ENCODE measurements around the gene BCAS3. TPM values are rescaled to one million over a fixed set of nuclear protein-coding genes. Genes with fewer than 3 reads are reported as not detected.
A peak's percentile ranks its signal among the peaks of the same experiment; 100 is the strongest.

The BCAS3 gene
- polyA plus RNA-seq, 1 donor from 2014 or later = 23.2 TPM

- no peak overlapping the region for H3K27ac Mint-ChIP-seq
- H3K27me3 Mint-ChIP-seq = no peaks in the 10 kb centered on the region
- H3K4me1 Mint-ChIP-seq = no peaks in the 10 kb centered on the region
- no peak overlapping the region for H3K4me3 Mint-ChIP-seq
- H3K9me3 Mint-ChIP-seq = peaks cover 0 to 3% (median 0%) of the 10 kb centered on the region in 3 donors
- peaks cover 8% of the 10 kb centered on the region for H3K36me3 Mint-ChIP-seq
Observed at GRCh38 chr17:61307905-61308886, 630.5 kb downstream of the BCAS3 start.

- Mint-ChIP-seq H3K4me1 (no peaks in the 10 kb centered on the region), H3K27me3 (no peaks in the 10 kb centered on the region), H3K27ac (no peak overlapping the region), H3K4me3 (no peak overlapping the region), H3K36me3 (peaks cover 2% of the 10 kb centered on the region), H3K9me3 (no peaks in the 10 kb centered on the region)
Observed at GRCh38 chr17:61309362-61310256, 632.0 kb downstream of the BCAS3 start.

GRCh38 chr17:61310590-61310989, 632.9 kb downstream of the BCAS3 start:
- no peaks in the 10 kb centered on the region for H3K9me3 Mint-ChIP-seq
- no peak overlapping the region for H3K4me3 Mint-ChIP-seq
- H3K36me3 Mint-ChIP-seq = peaks cover 6% of the 10 kb centered on the region
- H3K27ac Mint-ChIP-seq = no peak overlapping the region
- no peaks in the 10 kb centered on the region for H3K27me3 Mint-ChIP-seq
- H3K4me1 Mint-ChIP-seq = no peaks in the 10 kb centered on the region

- Mint-ChIP-seq H3K4me3 (no peak overlapping the region), H3K27me3 (no peaks in the 10 kb centered on the region), H3K4me1 (no peaks in the 10 kb centered on the region), H3K27ac (no peak overlapping the region), H3K36me3 (peaks cover 6% of the 10 kb centered on the region), H3K9me3 (no peaks in the 10 kb centered on the region)
Observed at GRCh38 chr17:61312406-61313295, 635.0 kb downstream of the BCAS3 start.

DNA sequence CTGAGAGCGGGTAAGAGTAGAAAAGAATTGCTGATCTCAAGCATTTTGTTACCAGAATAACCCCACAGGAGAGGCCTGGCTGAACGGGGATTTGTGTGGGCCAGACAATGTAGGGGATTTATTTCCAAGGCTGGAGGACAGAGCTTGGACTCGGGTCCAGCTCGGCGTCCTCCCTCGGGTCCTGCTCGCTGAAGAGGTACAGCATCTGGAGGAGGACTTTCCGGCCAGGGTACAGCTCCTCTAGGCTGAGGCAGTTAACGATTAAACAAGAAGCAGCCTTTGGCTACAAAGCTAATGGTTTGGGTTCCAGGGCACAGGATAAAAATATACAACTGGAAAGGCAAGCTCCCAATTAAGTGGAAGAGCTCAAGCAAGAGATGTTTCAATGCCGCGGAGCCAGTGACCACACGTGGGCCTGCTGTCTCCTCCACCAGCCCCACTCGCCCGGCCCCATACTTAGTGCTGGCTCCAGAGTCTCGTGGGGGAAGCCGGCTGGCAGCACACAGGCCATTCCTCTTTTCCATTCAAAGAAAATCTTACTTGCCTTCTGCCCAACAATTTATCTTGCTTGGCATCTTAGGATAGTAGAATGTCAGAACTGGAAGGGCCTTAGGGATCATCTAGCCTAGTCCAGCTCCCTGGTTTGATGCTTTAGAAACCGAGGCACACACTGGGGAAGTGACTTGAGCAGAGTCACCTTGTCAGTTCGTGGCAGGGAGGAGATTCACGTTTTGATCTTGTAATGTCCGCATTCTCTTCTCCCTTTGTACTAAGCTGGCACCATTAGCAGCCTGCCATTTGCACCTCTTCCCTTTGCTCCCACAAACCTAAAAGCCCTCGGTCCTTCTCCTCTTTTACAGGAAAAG, 636.0 kb downstream of the BCAS3 start:
- H3K4me3 Mint-ChIP-seq = no peak overlapping the region
- H3K4me1 Mint-ChIP-seq = peaks cover 0 to under 1% (median 0%) of the 10 kb centered on the region in 3 donors
- no peaks in the 10 kb centered on the region for H3K27me3 Mint-ChIP-seq
- no peaks in the 10 kb centered on the region for H3K9me3 Mint-ChIP-seq
- H3K27ac Mint-ChIP-seq = no peak overlapping the region
- peaks cover 6% of the 10 kb centered on the region for H3K36me3 Mint-ChIP-seq

DNA sequence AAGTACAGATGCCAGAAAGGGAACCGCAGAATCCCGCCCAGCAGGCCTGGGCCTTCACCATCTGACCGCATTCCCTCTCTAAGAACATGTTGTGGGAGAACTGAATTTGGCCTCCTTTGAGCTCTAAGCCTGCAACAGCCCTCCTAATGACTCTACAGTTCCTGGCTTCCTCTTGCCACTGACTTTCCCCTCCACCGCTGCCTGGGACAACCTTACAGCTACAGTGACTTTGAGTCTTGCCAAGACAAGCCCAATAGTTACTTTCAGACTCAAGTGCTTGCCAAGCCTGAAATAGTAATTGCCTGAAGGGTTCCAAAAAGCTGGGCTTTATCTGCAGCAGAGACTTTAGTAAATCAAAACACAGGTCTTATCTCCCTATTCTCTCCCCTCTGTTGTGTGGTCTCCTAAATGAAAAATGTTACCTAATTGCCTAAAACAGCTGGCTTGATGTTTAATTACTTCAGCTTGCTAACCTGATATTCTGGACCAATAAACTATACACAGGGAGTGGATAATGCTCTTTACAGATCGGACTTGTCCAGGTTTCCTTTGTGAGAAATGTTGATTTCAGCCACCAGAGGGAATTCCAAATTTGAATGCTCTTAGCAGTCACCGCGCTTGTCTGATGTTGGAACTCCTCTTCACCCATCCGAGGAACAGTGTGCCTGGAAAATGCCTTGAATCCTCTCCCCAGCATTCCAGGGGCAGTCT, 636.9 kb downstream of the BCAS3 start:
- H3K4me1 Mint-ChIP-seq = peaks cover 0 to 1% (median 0%) of the 10 kb centered on the region in 3 donors
- H3K27me3 Mint-ChIP-seq = no peaks in the 10 kb centered on the region
- no peak overlapping the region for H3K4me3 Mint-ChIP-seq
- H3K36me3 Mint-ChIP-seq = peaks cover 7% of the 10 kb centered on the region
- no peak overlapping the region for H3K27ac Mint-ChIP-seq
- H3K9me3 Mint-ChIP-seq = no peaks in the 10 kb centered on the region

DNA sequence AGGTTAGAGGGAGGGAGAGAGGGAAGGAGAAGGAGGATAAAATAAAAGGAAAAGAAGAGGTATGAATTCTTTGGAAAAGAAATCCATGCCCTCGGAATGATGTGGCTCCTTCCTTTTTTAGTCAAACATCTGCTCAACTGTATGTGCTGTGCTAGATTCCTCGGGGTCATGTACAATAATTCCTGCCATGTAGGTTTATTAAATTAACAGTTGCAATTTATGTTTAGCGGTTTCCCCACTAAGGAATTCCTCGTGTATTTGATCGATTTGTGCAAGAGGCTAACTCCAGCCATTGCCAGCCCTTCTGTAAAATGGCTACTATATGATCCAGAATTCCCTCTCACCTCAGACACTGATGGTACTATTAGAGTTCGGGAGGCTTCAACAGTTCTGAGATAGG, 639.0 kb downstream of the BCAS3 start:
- no peaks in the 10 kb centered on the region for H3K9me3 Mint-ChIP-seq
- peaks cover 0 to 1% (median 0%) of the 10 kb centered on the region in 3 donors for H3K4me1 Mint-ChIP-seq
- no peaks in the 10 kb centered on the region for H3K27me3 Mint-ChIP-seq
- peak overlapping the region in 1 of 3 donors; percentile 3 for H3K27ac Mint-ChIP-seq
- no peak overlapping the region for H3K4me3 Mint-ChIP-seq
- peaks cover 7% of the 10 kb centered on the region for H3K36me3 Mint-ChIP-seq

GRCh38 chr17:61317779-61318178, 640.1 kb downstream of the BCAS3 start:
- peak overlapping the region in 1 of 3 donors; percentile 3 for H3K27ac Mint-ChIP-seq
- H3K4me3 Mint-ChIP-seq = no peak overlapping the region
- no peaks in the 10 kb centered on the region for H3K9me3 Mint-ChIP-seq
- peaks cover 7% of the 10 kb centered on the region for H3K36me3 Mint-ChIP-seq
- H3K27me3 Mint-ChIP-seq = no peaks in the 10 kb centered on the region
- peaks cover 0 to 1% (median 0%) of the 10 kb centered on the region in 3 donors for H3K4me1 Mint-ChIP-seq

- Mint-ChIP-seq H3K36me3 (peaks cover 10% of the 10 kb centered on the region), H3K4me3 (no peak overlapping the region), H3K27me3 (peaks cover 1% of the 10 kb centered on the region), H3K9me3 (no peaks in the 10 kb centered on the region), H3K4me1 (peaks cover 0 to 1% (median 0%) of the 10 kb centered on the region in 3 donors), H3K27ac (no peak overlapping the region)
Observed at GRCh38 chr17:61318684-61319098, 641.0 kb downstream of the BCAS3 start.

DNA sequence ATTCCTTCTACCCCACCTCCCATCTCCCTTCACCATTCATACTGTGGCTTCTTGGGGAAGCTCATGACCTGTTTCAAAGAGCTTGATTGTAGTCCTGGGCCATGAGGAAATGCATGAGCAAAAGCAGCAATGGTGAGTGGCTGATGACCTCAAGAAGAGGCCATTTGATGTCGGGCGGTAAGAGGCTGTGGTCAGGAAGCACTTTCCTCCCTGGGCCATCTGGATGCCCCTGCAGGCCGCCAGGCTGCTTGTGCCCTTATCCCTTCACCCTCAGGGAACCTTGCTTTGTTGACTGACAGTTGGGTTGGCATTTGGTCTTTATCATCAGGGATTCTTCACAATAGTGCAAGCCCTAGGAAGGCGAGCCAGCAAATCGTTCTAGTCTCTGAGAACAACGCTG, 643.7 kb downstream of the BCAS3 start:
- peaks cover 5% of the 10 kb centered on the region for H3K36me3 Mint-ChIP-seq
- H3K27ac Mint-ChIP-seq = no peak overlapping the region
- peaks cover 0 to 1% (median 0%) of the 10 kb centered on the region in 3 donors for H3K4me1 Mint-ChIP-seq
- H3K4me3 Mint-ChIP-seq = no peak overlapping the region
- H3K9me3 Mint-ChIP-seq = no peaks in the 10 kb centered on the region
- H3K27me3 Mint-ChIP-seq = peaks cover 1% of the 10 kb centered on the region

GRCh38 chr17:61322325-61323002, 644.8 kb downstream of the BCAS3 start:
- H3K36me3 Mint-ChIP-seq = peaks cover 7% of the 10 kb centered on the region
- H3K27me3 Mint-ChIP-seq = peaks cover 1% of the 10 kb centered on the region
- no peaks in the 10 kb centered on the region for H3K9me3 Mint-ChIP-seq
- H3K4me1 Mint-ChIP-seq = peaks cover 0 to 1% (median 0%) of the 10 kb centered on the region in 3 donors
- H3K27ac Mint-ChIP-seq = no peak overlapping the region
- no peak overlapping the region for H3K4me3 Mint-ChIP-seq

- Mint-ChIP-seq H3K4me3 (no peak overlapping the region), H3K9me3 (no peaks in the 10 kb centered on the region), H3K27ac (no peak overlapping the region), H3K4me1 (peaks cover 0 to 1% (median 0%) of the 10 kb centered on the region in 3 donors), H3K27me3 (peaks cover 1% of the 10 kb centered on the region), H3K36me3 (peaks cover 7% of the 10 kb centered on the region)
Observed at GRCh38 chr17:61323003-61323908, 645.6 kb downstream of the BCAS3 start.
